SK-N-SH (cell line): Measurements from ENCODE around the gene MKX. TPM values are rescaled to one million over a fixed set of nuclear protein-coding genes. Genes with fewer than 3 reads are reported as not detected.

Experiments used
- CTCF ChIA-PET: fragments of 300-600, 350-600 bp; formaldehyde crosslinking; extraction: SDS; loops from one replicate; lab custom pipeline; 2021; lab: Yijun Ruan, JAX
- POLR2A ChIA-PET: fragments of 350-600 bp; sonication (Branson Sonifier 250); formaldehyde crosslinking; extraction: SDS; loops from one replicate; lab custom pipeline; 2020; ENCODE audit warnings: antibody characterized with exemption, inconsistent platforms; lab: Yijun Ruan, JAX
- DNase-seq: peaks from one replicate; pipeline ENCODE4 v3.0.0; 2012
- H2AFZ ChIP-seq: fragments of 200-600 bp; sonication (generic); 2 replicates; pipeline ENCODE4 v1.8.1; 2016; ENCODE audit warnings: antibody characterized with exemption, mild to moderate bottlenecking, low read depth
- H3F3A ChIP-seq: fragments of 200-600 bp; sonication (generic); replicated peaks from 2 replicates; pipeline ENCODE3; 2016; ENCODE audit warnings: antibody characterized with exemption, mild to moderate bottlenecking; ENCODE audit not compliant: insufficient read depth
- H3K27ac ChIP-seq, 2 experiments: fragments of 200-500 bp in 1 of 2; fragments of 200-600 bp in 1 of 2; sonication (Bioruptor generic) in 1 of 2; sonication (generic), shearing (Covaris generic) in 1 of 2; 2 replicates each; pipeline versions ENCODE4 v1.5.1 to v1.6.1; 2014 to 2016; ENCODE audit warnings: low read depth in 2 of 2, inconsistent platforms in 1 of 2, low read length in 1 of 2, mild to moderate bottlenecking in 1 of 2, mixed read lengths in 1 of 2
- H3K27me3 ChIP-seq: fragments of 200-600 bp; sonication (generic), shearing (Covaris generic); 2 replicates; pipeline ENCODE4 v1.6.1; 2016; ENCODE audit warnings: mixed run types; ENCODE audit not compliant: insufficient read depth
- H3K36me3 ChIP-seq, 2 experiments: fragments of 200-500 bp in 1 of 2; fragments of 200-600 bp in 1 of 2; sonication (Bioruptor generic) in 1 of 2; sonication (generic) in 1 of 2; replicated peaks in 1 of 2; 2 replicates each; pipeline versions ENCODE3 to v1.5.1; 2014 to 2016; ENCODE audit warnings: low read length in 1 of 2, mild to moderate bottlenecking in 1 of 2; ENCODE audit not compliant: insufficient read depth in 2 of 2, control insufficient read depth in 1 of 2
- H3K4me1 ChIP-seq, 2 experiments: fragments of 200-500 bp in 1 of 2; fragments of 200-600 bp in 1 of 2; sonication (Bioruptor generic) in 1 of 2; sonication (generic), shearing (Covaris generic) in 1 of 2; 2 replicates each; pipeline versions ENCODE4 v1.5.1 to v1.6.1; 2014 to 2016; ENCODE audit warnings: low read depth in 1 of 2, low read length in 1 of 2, mixed run types in 1 of 2; ENCODE audit not compliant: insufficient read depth in 2 of 2, control insufficient read depth in 1 of 2
- H3K4me2 ChIP-seq: fragments of 200-600 bp; sonication (generic), shearing (Covaris generic); 2 replicates; pipeline ENCODE4 v1.6.1; 2017; ENCODE audit warnings: mixed run types
- H3K4me3 ChIP-seq, 2 experiments: fragments of 200-500 bp in 1 of 2; fragments of 200-600 bp in 1 of 2; sonication (Bioruptor generic) in 1 of 2; sonication (generic), shearing (Covaris generic) in 1 of 2; 2 replicates each; pipeline versions ENCODE4 v1.5.1 to v1.8.1; 2014 to 2016; ENCODE audit warnings: low read depth in 2 of 2, inconsistent platforms in 1 of 2, low read length in 1 of 2, mild to moderate bottlenecking in 1 of 2, mixed read lengths in 1 of 2, moderate library complexity in 1 of 2
- H3K79me2 ChIP-seq: fragments of 200-600 bp; sonication (generic); 2 replicates; pipeline ENCODE4 v1.8.1; 2017; ENCODE audit warnings: mild to moderate bottlenecking; ENCODE audit not compliant: insufficient read depth
- H3K9ac ChIP-seq: fragments of 200-600 bp; sonication (generic); 2 replicates; pipeline ENCODE4 v1.6.1; 2017; ENCODE audit warnings: mixed run types
- H3K9me2 ChIP-seq: fragments of 200-600 bp; sonication (generic); 2 replicates; pipeline ENCODE4 v1.6.1; 2017; ENCODE audit warnings: mixed run types
- H3K9me3 ChIP-seq: fragments of 200-600 bp; sonication (generic); 2 replicates; pipeline ENCODE4 v1.6.1; 2017; ENCODE audit warnings: mixed run types, mild to moderate bottlenecking, moderate library complexity
- H4K20me1 ChIP-seq: fragments of 200-600 bp; sonication (generic); 2 replicates; pipeline ENCODE4 v1.6.1; 2017; ENCODE audit warnings: mild to moderate bottlenecking, mixed run types; ENCODE audit not compliant: insufficient read depth
- FOSL2 ChIP-seq: IDR thresholded peaks from 2 replicates; pipeline ENCODE4 v1.4.0; 2012; ENCODE audit warnings: low read depth, mild to moderate bottlenecking, moderate library complexity, borderline replicate concordance
- FOXJ3 ChIP-seq: sonication (generic); formaldehyde crosslinking; IDR thresholded peaks from 2 replicates; pipeline ENCODE4 v1.5.1; 2020; ENCODE audit warnings: mild to moderate bottlenecking, missing genetic modification reagents
- NFIC ChIP-seq: IDR thresholded peaks from 2 replicates; pipeline ENCODE4 v1.4.0; 2012; ENCODE audit warnings: borderline replicate concordance
- RCOR1 ChIP-seq: fragments of 150-350 bp; IDR thresholded peaks from 2 replicates; pipeline ENCODE4 v1.6.1; 2017; ENCODE audit warnings: antibody characterized with exemption, low read length
- RFX5 ChIP-seq: IDR thresholded peaks from 2 replicates; pipeline ENCODE4 v1.6.1; 2012; ENCODE audit warnings: mild to moderate bottlenecking, improper control_type of control experiment, low read length
- TEAD4 ChIP-seq: IDR thresholded peaks from 2 replicates; pipeline ENCODE4 v1.4.0; 2012; ENCODE audit warnings: mild to moderate bottlenecking, borderline replicate concordance; ENCODE audit not compliant: insufficient read depth
- WGBS: methylation state at CpG from one replicate; pipeline ENCODE4 v1.1.6; 2017; ENCODE audit warnings: low lambda C conversion rate; 5-methylcytosine and 5-hydroxymethylcytosine counted together
- polyA plus RNA-seq, 3 experiments: library from polyadenylated mRNA; depleted of rRNA; stranded (reverse); fragments of >200 nt; gene quantifications; 2 replicates each; pipeline ENCODE4 v1.2.3, GENCODE V29; 2012
- TF ChIP-seq, protein P1 (sequence below): fragments of 200-600 bp; sonication (generic); IDR thresholded peaks from 2 replicates; pipeline ENCODE4 v1.6.1; 2017; ENCODE audit warnings: antibody characterized with exemption, mild to moderate bottlenecking, moderate library complexity
- TF ChIP-seq, protein P2 (sequence below): fragments of 150-350 bp; IDR thresholded peaks from 2 replicates; pipeline ENCODE4 v1.6.1; 2017; ENCODE audit warnings: antibody characterized with exemption, low read length, low read depth, borderline replicate concordance
- TF ChIP-seq, protein P3 (sequence below): IDR thresholded peaks from 2 replicates; pipeline ENCODE4 v1.4.0; 2012; ENCODE audit warnings: low read depth
- TF ChIP-seq, protein P4 (sequence below): IDR thresholded peaks from 2 replicates; pipeline ENCODE4 v1.4.0; 2012; ENCODE audit warnings: low read depth, borderline replicate concordance
- TF ChIP-seq, protein P5 (sequence below): IDR thresholded peaks from 2 replicates; pipeline ENCODE4 v1.4.0; 2012; ENCODE audit warnings: low read depth, borderline replicate concordance

The MKX gene
- polyA plus RNA-seq, 1 of the 3 experiments (the other 2 are of a cell fraction) = not detected

DNA sequence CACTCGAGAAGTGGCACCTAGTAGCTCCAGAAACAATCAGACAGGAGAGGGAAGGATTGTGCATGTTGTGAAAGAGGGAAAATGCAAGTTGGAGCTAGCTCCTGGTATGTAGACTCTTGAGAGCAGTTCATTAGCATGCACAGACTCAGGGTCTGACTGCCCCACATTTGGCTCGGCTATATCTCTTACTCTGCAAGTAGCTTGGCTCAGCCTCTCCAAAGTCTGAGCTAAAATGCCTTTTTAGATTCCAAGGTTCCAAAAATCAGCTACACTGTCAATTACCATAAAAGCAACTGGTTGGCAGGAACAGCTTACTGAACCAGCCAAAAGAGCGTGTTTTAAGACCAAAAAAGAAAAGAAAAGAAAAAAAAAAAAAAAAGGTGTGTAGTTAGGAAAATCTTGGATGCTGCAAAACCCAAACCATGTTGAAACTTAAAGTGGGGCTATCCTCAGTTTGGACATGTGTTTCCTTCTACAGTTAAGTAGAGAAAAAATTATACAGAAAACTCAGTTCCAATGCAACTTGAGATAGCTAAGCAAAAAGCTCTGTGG, 65.5 kb downstream of the MKX start (continued):
- TF ChIP-seq, protein P1, sequence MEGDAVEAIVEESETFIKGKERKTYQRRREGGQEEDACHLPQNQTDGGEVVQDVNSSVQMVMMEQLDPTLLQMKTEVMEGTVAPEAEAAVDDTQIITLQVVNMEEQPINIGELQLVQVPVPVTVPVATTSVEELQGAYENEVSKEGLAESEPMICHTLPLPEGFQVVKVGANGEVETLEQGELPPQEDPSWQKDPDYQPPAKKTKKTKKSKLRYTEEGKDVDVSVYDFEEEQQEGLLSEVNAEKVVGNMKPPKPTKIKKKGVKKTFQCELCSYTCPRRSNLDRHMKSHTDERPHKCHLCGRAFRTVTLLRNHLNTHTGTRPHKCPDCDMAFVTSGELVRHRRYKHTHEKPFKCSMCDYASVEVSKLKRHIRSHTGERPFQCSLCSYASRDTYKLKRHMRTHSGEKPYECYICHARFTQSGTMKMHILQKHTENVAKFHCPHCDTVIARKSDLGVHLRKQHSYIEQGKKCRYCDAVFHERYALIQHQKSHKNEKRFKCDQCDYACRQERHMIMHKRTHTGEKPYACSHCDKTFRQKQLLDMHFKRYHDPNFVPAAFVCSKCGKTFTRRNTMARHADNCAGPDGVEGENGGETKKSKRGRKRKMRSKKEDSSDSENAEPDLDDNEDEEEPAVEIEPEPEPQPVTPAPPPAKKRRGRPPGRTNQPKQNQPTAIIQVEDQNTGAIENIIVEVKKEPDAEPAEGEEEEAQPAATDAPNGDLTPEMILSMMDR = no peak
- TF ChIP-seq TEAD4 (no peak), RFX5 (no peak), FOXJ3 (CRISPR knock-in tag) (no peak), RCOR1 (no peak), NFIC (no peak)
- TF ChIP-seq, protein P2, sequence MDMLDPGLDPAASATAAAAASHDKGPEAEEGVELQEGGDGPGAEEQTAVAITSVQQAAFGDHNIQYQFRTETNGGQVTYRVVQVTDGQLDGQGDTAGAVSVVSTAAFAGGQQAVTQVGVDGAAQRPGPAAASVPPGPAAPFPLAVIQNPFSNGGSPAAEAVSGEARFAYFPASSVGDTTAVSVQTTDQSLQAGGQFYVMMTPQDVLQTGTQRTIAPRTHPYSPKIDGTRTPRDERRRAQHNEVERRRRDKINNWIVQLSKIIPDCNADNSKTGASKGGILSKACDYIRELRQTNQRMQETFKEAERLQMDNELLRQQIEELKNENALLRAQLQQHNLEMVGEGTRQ = no peak
- TF ChIP-seq, protein P3, sequence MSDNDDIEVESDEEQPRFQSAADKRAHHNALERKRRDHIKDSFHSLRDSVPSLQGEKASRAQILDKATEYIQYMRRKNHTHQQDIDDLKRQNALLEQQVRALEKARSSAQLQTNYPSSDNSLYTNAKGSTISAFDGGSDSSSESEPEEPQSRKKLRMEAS = no peak
- TF ChIP-seq, protein P4, sequence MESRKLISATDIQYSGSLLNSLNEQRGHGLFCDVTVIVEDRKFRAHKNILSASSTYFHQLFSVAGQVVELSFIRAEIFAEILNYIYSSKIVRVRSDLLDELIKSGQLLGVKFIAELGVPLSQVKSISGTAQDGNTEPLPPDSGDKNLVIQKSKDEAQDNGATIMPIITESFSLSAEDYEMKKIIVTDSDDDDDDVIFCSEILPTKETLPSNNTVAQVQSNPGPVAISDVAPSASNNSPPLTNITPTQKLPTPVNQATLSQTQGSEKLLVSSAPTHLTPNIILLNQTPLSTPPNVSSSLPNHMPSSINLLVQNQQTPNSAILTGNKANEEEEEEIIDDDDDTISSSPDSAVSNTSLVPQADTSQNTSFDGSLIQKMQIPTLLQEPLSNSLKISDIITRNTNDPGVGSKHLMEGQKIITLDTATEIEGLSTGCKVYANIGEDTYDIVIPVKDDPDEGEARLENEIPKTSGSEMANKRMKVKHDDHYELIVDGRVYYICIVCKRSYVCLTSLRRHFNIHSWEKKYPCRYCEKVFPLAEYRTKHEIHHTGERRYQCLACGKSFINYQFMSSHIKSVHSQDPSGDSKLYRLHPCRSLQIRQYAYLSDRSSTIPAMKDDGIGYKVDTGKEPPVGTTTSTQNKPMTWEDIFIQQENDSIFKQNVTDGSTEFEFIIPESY = no peak
- TF ChIP-seq, all 33 proteins: peak for 0

DNA sequence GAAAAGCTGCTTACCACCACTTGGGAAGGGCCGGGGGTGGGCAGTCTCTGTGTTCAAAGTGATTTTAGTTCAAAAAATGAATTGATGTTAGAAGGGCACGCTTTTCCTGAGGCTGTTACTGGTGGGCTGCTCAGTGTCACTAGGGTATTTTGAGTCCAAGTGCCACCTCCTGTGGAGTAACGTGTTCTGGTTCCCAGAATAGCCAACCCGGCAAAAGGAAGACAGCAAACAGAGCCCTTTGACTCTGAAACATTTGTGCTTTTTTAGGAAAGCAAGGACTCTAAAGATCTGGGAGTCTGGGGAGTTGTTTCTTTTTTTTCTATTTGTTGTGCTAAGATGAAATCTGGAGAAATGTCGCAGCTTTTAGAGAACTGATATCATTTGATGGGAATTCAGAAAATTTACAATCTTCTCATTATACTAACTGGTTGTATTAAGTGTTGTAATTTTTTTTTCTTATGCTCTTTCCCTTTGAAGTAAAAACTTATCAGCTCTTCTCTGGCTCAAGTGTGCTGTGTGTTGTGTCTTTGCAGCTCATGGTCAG, 66.2 kb downstream of the MKX start:
- Histone ChIP-seq H2AFZ (no peak overlapping the region), H3K27me3 (peaks cover 13% of the 10 kb centered on the region; the same call in 1 of the 2 replicates), H4K20me1 (no peaks in the 10 kb centered on the region), H3K36me3 (no peaks in the 10 kb centered on the region), H3K4me3 (no peak overlapping the region), H3F3A (peaks cover 4% of the 10 kb centered on the region), H3K4me1 (no peaks in the 10 kb centered on the region)
- 8% methylated on average over 5 of the region's 5 CpGs for WGBS
- DNase-seq = no peak
- CTCF ChIA-PET = interaction anchor here (1.9 kb wide), 1 partner anchor 14 kb away, joined by 8 read pairs; no protein-coding TSS in a partner anchor
- TF ChIP-seq RCOR1 (no peak), FOSL2 (no peak)
- TF ChIP-seq, protein P5, sequence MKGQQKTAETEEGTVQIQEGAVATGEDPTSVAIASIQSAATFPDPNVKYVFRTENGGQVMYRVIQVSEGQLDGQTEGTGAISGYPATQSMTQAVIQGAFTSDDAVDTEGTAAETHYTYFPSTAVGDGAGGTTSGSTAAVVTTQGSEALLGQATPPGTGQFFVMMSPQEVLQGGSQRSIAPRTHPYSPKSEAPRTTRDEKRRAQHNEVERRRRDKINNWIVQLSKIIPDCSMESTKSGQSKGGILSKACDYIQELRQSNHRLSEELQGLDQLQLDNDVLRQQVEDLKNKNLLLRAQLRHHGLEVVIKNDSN = no peak
- TF ChIP-seq, all 33 proteins: peak for 0
- Histone ChIP-seq H3K9me3 (no peaks in the 10 kb centered on the region), H3K4me2 (no peak overlapping the region), H3K27ac (no peak overlapping the region), H3K9me2 (no peaks in the 10 kb centered on the region), H3K9ac (no peak overlapping the region), H3K79me2 (no peaks in the 10 kb centered on the region)
- POLR2A ChIA-PET = no interaction called here
